HG02759 (cell line): ENCODE data around the gene CDC123.
"Not testable (repeated sequence)": the region's sequence is repeated elsewhere in the genome, so short reads cannot be mapped to it uniquely, and the experiment has no call there.

Experiments
- ATAC-seq: cut with Tn5 transposase; IDR thresholded peaks from one replicate; pipeline ENCODE4 v1.9.1; 2021; ENCODE audit warnings: mild to moderate bottlenecking, moderate library complexity; ENCODE audit not compliant: unreplicated experiment

CDC123 gene

GRCh38 chr10:12189426-12189825, 6.6 kb upstream of the CDC123 start:
- no peak for ATAC-seq

GRCh38 chr10:12191715-12192114, 4.3 kb upstream of the CDC123 start:
- ATAC-seq, result no peak

GRCh38 chr10:12193193-12193592, 2.8 kb upstream of the CDC123 start:
- ATAC-seq, result no peak

GRCh38 chr10:12194752-12195271, 1.2 kb upstream of the CDC123 start:
- ATAC-seq, result no peak

GRCh38 chr10:12195281-12195602, 746 bp upstream of the CDC123 start:
- peak; percentile 16 for ATAC-seq

- ATAC-seq, result no peak
Observed at GRCh38 chr10:12196531-12197211, 683 bp downstream of the CDC123 start.

- no peak for ATAC-seq
Observed at GRCh38 chr10:12198156-12198555, 2.2 kb downstream of the CDC123 start.

GRCh38 chr10:12200850-12201249, 4.9 kb downstream of the CDC123 start:
- no peak for ATAC-seq

- no peak for ATAC-seq
Observed at GRCh38 chr10:12201543-12201942, 5.6 kb downstream of the CDC123 start.

GRCh38 chr10:12202226-12202625, 6.2 kb downstream of the CDC123 start:
- no peak for ATAC-seq

- ATAC-seq, result no peak
Observed at GRCh38 chr10:12205082-12205481, 9.1 kb downstream of the CDC123 start.

- ATAC-seq, result no peak
Observed at GRCh38 chr10:12207114-12207513, 11.1 kb downstream of the CDC123 start.

GRCh38 chr10:12208460-12208859, 12.5 kb downstream of the CDC123 start:
- no peak for ATAC-seq

GRCh38 chr10:12212454-12212853, 16.5 kb downstream of the CDC123 start:
- no peak for ATAC-seq

- no peak for ATAC-seq
Observed at GRCh38 chr10:12213621-12214020, 17.6 kb downstream of the CDC123 start.

- no peak for ATAC-seq
Observed at GRCh38 chr10:12214093-12214492, 18.1 kb downstream of the CDC123 start.

- no peak for ATAC-seq
Observed at GRCh38 chr10:12214763-12215218, 18.8 kb downstream of the CDC123 start.

GRCh38 chr10:12218991-12219390, 23.0 kb downstream of the CDC123 start:
- no peak for ATAC-seq

- no peak for ATAC-seq
Observed at GRCh38 chr10:12221323-12222298, 25.6 kb downstream of the CDC123 start.

- ATAC-seq, result no peak
Observed at GRCh38 chr10:12225444-12225843, 29.5 kb downstream of the CDC123 start.

GRCh38 chr10:12226438-12226837, 30.4 kb downstream of the CDC123 start:
- ATAC-seq, result not testable (repeated sequence)

GRCh38 chr10:12228851-12229250, 32.9 kb downstream of the CDC123 start:
- no peak for ATAC-seq
